D341Med (cell line): ENCODE results near the gene MAS1.
"Not testable (repeated sequence)": the region's sequence is repeated elsewhere in the genome, so short reads cannot be mapped to it uniquely, and the experiment has no call there.

Source experiments
- DNase-seq: peaks from one replicate; pipeline ENCODE4 v3.0.0; 2012; ENCODE audit warnings: low spot score

Gene MAS1

GRCh38 chr6:159919011-159919511 lies 28.3 kb downstream of the MAS1 start:
- DNase-seq: no peak

- no peak for DNase-seq
Observed at GRCh38 chr6:159919800-159920199, 29.0 kb downstream of the MAS1 start.

GRCh38 chr6:159924150-159924549 lies 33.4 kb downstream of the MAS1 start:
- not testable (repeated sequence) for DNase-seq

GRCh38 chr6:159926542-159927203 lies 35.9 kb downstream of the MAS1 start:
- DNase-seq: no peak

- DNase-seq: no peak
Observed at GRCh38 chr6:159929819-159930218, 39.0 kb downstream of the MAS1 start.

- DNase-seq: no peak
Observed at GRCh38 chr6:159931112-159931511, 40.3 kb downstream of the MAS1 start.

GRCh38 chr6:159931846-159932245 lies 41.1 kb downstream of the MAS1 start:
- no peak for DNase-seq

- no peak for DNase-seq
Observed at GRCh38 chr6:159933077-159933476, 42.3 kb downstream of the MAS1 start.

- no peak for DNase-seq
Observed at GRCh38 chr6:159934181-159934580, 43.4 kb downstream of the MAS1 start.

GRCh38 chr6:159935065-159935464 lies 44.3 kb downstream of the MAS1 start:
- DNase-seq: no peak

- DNase-seq: no peak
Observed at GRCh38 chr6:159935633-159936032, 44.8 kb downstream of the MAS1 start.

GRCh38 chr6:159939591-159940016 lies 48.8 kb downstream of the MAS1 start:
- no peak for DNase-seq
